Neural progenitor cell (in vitro differentiated cells): ENCODE measurements around the gene ABHD12.

Experiments
- EZH2 ChIP-seq: fragments of 200-600 bp; sonication (generic); IDR thresholded peaks from 2 replicates; pipeline ENCODE4 v1.6.1; 2017; ENCODE audit warnings: antibody characterized with exemption, mild to moderate bottlenecking, moderate library complexity
- EZH2phosphoT487 ChIP-seq: fragments of 200-600 bp; sonication (generic); IDR thresholded peaks from 2 replicates; pipeline ENCODE4 v1.6.1; 2017; ENCODE audit warnings: antibody characterized with exemption
- TF ChIP-seq, protein P1 (sequence below): fragments of 200-600 bp; sonication (generic); IDR thresholded peaks from 2 replicates; pipeline ENCODE4 v1.5.1; 2017; ENCODE audit warnings: antibody characterized with exemption, mild to moderate bottlenecking

DNA sequence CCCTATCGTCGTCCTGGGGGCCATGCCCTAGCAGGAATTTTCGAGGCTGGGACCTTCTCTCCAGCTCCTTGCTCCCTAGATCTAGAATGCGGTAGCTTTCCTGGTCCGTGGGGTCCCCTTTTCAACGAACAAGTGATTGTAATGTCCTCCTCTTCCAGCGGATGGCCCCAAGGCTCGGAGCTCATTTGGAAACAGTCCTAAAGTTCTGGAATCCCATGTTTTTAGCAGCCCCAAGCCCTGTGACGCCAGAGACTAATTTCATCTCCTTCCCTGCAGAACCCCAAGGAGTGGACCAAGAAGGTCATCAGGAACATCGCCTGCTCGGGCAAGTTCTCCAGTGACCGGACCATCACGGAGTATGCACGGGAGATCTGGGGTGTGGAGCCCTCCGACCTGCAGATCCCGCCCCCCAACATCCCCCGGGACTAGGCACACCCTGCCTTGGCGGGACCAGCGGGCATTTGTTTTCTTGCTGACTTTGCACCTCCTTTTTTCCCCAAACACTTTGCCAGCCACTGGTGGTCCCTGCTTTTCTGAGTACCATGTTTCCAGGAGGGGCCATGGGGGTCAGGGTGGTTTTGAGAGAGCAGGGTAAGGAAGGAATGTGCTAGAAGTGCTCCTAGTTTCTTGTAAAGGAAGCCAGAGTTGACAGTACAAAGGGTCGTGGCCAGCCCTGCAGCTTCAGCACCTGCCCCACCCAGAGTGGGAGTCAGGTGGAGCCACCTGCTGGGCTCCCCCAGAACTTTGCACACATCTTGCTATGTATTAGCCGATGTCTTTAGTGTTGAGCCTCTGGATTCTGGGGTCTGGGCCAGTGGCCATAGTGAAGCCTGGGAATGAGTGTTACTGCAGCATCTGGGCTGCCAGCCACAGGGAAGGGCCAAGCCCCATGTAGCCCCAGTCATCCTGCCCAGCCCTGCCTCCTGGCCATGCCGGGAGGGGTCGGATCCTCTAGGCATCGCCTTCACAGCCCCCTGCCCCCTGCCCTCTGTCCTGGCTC lies 94.2 kb downstream of the ABHD12 start:
- TF ChIP-seq, protein P1, sequence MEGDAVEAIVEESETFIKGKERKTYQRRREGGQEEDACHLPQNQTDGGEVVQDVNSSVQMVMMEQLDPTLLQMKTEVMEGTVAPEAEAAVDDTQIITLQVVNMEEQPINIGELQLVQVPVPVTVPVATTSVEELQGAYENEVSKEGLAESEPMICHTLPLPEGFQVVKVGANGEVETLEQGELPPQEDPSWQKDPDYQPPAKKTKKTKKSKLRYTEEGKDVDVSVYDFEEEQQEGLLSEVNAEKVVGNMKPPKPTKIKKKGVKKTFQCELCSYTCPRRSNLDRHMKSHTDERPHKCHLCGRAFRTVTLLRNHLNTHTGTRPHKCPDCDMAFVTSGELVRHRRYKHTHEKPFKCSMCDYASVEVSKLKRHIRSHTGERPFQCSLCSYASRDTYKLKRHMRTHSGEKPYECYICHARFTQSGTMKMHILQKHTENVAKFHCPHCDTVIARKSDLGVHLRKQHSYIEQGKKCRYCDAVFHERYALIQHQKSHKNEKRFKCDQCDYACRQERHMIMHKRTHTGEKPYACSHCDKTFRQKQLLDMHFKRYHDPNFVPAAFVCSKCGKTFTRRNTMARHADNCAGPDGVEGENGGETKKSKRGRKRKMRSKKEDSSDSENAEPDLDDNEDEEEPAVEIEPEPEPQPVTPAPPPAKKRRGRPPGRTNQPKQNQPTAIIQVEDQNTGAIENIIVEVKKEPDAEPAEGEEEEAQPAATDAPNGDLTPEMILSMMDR = peak; percentile 43
- TF ChIP-seq EZH2 (no peak), EZH2phosphoT487 (no peak)
